ENCODE results near the gene GABRP. TPM values are rescaled to one million over a fixed set of nuclear protein-coding genes. Genes with fewer than 3 reads are reported as not detected.
"Not testable (repeated sequence)": the region's sequence is repeated elsewhere in the genome, so short reads cannot be mapped to it uniquely, and the experiment has no call there.

The GABRP gene
- polyA plus RNA-seq, 4 donors: 1.0 to 2.5 (median 1.9) TPM

GRCh38 chr5:170791325-170791954 lies 7.9 kb downstream of the GABRP start:
- DNase-seq (ENCODE audit: low read depth in 4 of 4, low spot score in 3 of 4): peak; percentile 38 to 67 (median 54)

GRCh38 chr5:170792878-170793277 lies 9.4 kb downstream of the GABRP start:
- no peak for DNase-seq (ENCODE audit: low read depth in 4 of 4, low spot score in 3 of 4)

GRCh38 chr5:170795154-170795553 lies 11.6 kb downstream of the GABRP start:
- no peak for DNase-seq (ENCODE audit: low read depth in 4 of 4, low spot score in 3 of 4)

- no peak for DNase-seq (ENCODE audit: low read depth in 4 of 4, low spot score in 3 of 4)
Observed at GRCh38 chr5:170805666-170806065, 22.1 kb downstream of the GABRP start.

GRCh38 chr5:170809551-170809950 lies 26.0 kb downstream of the GABRP start:
- DNase-seq (ENCODE audit: low read depth in 4 of 4, low spot score in 3 of 4): peak in 1 of 4 donors; percentile 12

- DNase-seq (ENCODE audit: low read depth in 4 of 4, low spot score in 3 of 4): no peak
Observed at GRCh38 chr5:170811719-170812118, 28.2 kb downstream of the GABRP start.

GRCh38 chr5:170813231-170813630 lies 29.7 kb downstream of the GABRP start:
- no peak for DNase-seq (ENCODE audit: low read depth in 4 of 4, low spot score in 3 of 4)

GRCh38 chr5:170817195-170817594 lies 33.7 kb downstream of the GABRP start:
- DNase-seq (ENCODE audit: low read depth in 4 of 4, low spot score in 3 of 4): no peak

GRCh38 chr5:170818232-170818631 lies 34.7 kb downstream of the GABRP start:
- no peak for DNase-seq (ENCODE audit: low read depth in 4 of 4, low spot score in 3 of 4)

- no peak for DNase-seq (ENCODE audit: low read depth in 4 of 4, low spot score in 3 of 4)
Observed at GRCh38 chr5:170819824-170820223, 36.3 kb downstream of the GABRP start.

GRCh38 chr5:170821257-170821800 lies 37.8 kb downstream of the GABRP start:
- DNase-seq (ENCODE audit: low read depth in 4 of 4, low spot score in 3 of 4): no peak

GRCh38 chr5:170826117-170826516 lies 42.6 kb downstream of the GABRP start:
- no peak for DNase-seq (ENCODE audit: low read depth in 4 of 4, low spot score in 3 of 4)

GRCh38 chr5:170832241-170832640 lies 48.7 kb downstream of the GABRP start:
- DNase-seq (ENCODE audit: low read depth in 4 of 4, low spot score in 3 of 4): no peak

GRCh38 chr5:170833981-170834380 lies 50.5 kb downstream of the GABRP start:
- not testable (repeated sequence) for DNase-seq (ENCODE audit: low read depth in 4 of 4, low spot score in 3 of 4)

GRCh38 chr5:170836226-170836625 lies 52.7 kb downstream of the GABRP start:
- no peak for DNase-seq (ENCODE audit: low read depth in 4 of 4, low spot score in 3 of 4)

GRCh38 chr5:170843870-170844269 lies 60.3 kb downstream of the GABRP start:
- no peak for DNase-seq (ENCODE audit: low read depth in 4 of 4, low spot score in 3 of 4)

- DNase-seq (ENCODE audit: low read depth in 4 of 4, low spot score in 3 of 4): no peak
Observed at GRCh38 chr5:170844651-170845050, 61.1 kb downstream of the GABRP start.

GRCh38 chr5:170846416-170846815 lies 62.9 kb downstream of the GABRP start:
- DNase-seq (ENCODE audit: low read depth in 4 of 4, low spot score in 3 of 4): no peak

- DNase-seq (ENCODE audit: low read depth in 4 of 4, low spot score in 3 of 4): no peak
Observed at GRCh38 chr5:170846846-170847245, 63.3 kb downstream of the GABRP start.

GRCh38 chr5:170848033-170848432 lies 64.5 kb downstream of the GABRP start:
- no peak for DNase-seq (ENCODE audit: low read depth in 4 of 4, low spot score in 3 of 4)

GRCh38 chr5:170849374-170849773 lies 65.8 kb downstream of the GABRP start:
- DNase-seq (ENCODE audit: low read depth in 4 of 4, low spot score in 3 of 4): no peak

GRCh38 chr5:170854566-170854965 lies 71.0 kb downstream of the GABRP start:
- no peak for DNase-seq (ENCODE audit: low read depth in 4 of 4, low spot score in 3 of 4)

- DNase-seq (ENCODE audit: low read depth in 4 of 4, low spot score in 3 of 4): no peak
Observed at GRCh38 chr5:170857066-170857465, 73.5 kb downstream of the GABRP start.
